ENCODE results near the gene KIF26B. TPM values are rescaled to one million over a fixed set of nuclear protein-coding genes. Genes with fewer than 3 reads are reported as not detected.

The KIF26B gene
- total RNA-seq, 3 donors from 2014 or later (not counting 1 experiment from before 2014, with no cell fraction given), result 0.16 to 0.96 (median 0.18) TPM

DNA sequence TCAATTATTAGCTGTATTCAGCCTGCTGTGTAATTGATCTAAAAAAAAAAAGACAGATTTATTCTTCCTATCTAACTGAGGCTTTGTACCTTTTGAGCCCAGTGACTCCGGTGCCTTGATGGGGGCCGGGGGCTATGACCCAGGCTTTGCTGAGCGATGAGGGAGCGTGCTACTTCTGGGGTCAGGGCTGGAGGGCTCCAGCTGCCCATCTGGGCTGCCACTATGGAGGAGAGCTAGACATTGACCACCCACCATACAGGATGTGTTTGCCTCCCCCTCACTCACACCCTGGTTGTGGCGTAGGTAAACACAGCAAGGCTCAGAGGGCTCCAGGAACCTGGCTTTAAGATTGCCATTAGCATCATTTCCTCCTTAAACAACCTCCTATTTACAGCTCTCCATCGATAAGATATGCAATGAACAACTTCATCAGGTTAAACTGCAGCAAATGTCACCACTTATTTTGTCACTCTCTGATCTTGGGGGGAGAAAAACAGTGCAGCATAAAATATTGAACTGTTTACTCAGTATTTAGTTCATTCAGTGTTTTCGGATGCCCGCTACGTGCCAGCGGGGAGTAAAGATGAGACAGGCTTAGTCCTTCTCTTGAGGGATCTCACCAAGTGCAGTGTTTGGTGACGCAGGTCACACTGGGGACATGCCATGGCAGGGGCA lies 231.6 kb downstream of the KIF26B start:
- no peaks in the 10 kb centered on the region for H3K4me1 Mint-ChIP-seq
- WGBS (ENCODE audit: insufficient coverage), result 88% methylated on average over 11 of the region's 11 CpGs
- H3K27ac ChIP-seq (ENCODE audit: low read length), result no peak overlapping the region
- H3K4me3 ChIP-seq (ENCODE audit: low read length), result no peak overlapping the region
- no peak overlapping the region for H3K27ac Mint-ChIP-seq
- no peak overlapping the region for H3K4me3 Mint-ChIP-seq
- no peak for TF ChIP-seq CTCF (IDR thresholded peaks at IDR 0.05)
- no peaks in the 10 kb centered on the region for H3K36me3 ChIP-seq (ENCODE audit: control insufficient read depth, insufficient read depth, low read length)
- no peaks in the 10 kb centered on the region for H3K27me3 ChIP-seq (ENCODE audit: control insufficient read depth, insufficient read depth, low read length)
- no peaks in the 10 kb centered on the region for H3K9me3 ChIP-seq (ENCODE audit: control insufficient read depth, insufficient read depth, low read length)
- intact Hi-C loops (cut with micrococcal nuclease), result loop anchor here (10.0 kb wide), 1 partner anchor 232 kb away; the partner anchor contains the start of gene KIF26B
- ATAC-seq, result no peak
- H3K4me1 ChIP-seq (ENCODE audit: control insufficient read depth, insufficient read depth, low read length), result no peaks in the 10 kb centered on the region
- no peak for DNase-seq
- H3K27me3 Mint-ChIP-seq (ENCODE audit: low read depth in 2 of 2), result peaks cover 5 to 16% of the 10 kb centered on the region in 2 donors
- H3K9me3 Mint-ChIP-seq, result no peaks in the 10 kb centered on the region
- H3K36me3 Mint-ChIP-seq, result no peaks in the 10 kb centered on the region

DNA sequence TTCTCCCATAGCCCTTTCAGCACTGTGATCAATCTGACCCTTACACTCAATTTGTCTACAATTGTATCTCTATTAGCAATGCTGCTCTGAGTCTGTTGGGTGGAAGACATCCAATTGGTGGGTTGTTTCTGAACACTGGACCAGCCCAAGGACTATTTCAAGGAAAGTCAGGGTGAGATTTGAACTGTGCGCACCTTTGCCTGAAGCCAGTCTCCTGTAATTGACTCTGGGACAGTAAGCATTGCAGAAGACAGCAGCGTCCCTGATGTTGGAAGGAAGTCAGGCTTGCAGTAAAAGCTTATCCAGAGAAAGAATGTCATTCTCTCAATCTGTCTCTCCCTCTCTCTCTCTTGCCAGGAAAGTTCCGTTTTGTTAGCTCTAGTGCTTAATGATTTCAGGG lies 233.9 kb downstream of the KIF26B start:
- no peaks in the 10 kb centered on the region for H3K4me1 ChIP-seq (ENCODE audit: control insufficient read depth, insufficient read depth, low read length)
- Mint-ChIP-seq H3K27ac (no peak overlapping the region), H3K4me1 (no peaks in the 10 kb centered on the region), H3K36me3 (no peaks in the 10 kb centered on the region), H3K4me3 (no peak overlapping the region), H3K27me3 (ENCODE audit: low read depth in 2 of 2) (peaks cover 7 to 16% of the 10 kb centered on the region in 2 donors), H3K9me3 (no peaks in the 10 kb centered on the region)
- no peak for TF ChIP-seq CTCF (IDR thresholded peaks at IDR 0.05)
- ATAC-seq (no peak), DNase-seq (no peak)
- 89% methylated on average over 3 of the region's 3 CpGs for WGBS (ENCODE audit: insufficient coverage)
- H3K36me3 ChIP-seq (ENCODE audit: control insufficient read depth, insufficient read depth, low read length), result no peaks in the 10 kb centered on the region
- no peaks in the 10 kb centered on the region for H3K9me3 ChIP-seq (ENCODE audit: control insufficient read depth, insufficient read depth, low read length)
- H3K27ac ChIP-seq (ENCODE audit: low read length), result no peak overlapping the region
- intact Hi-C loops (cut with micrococcal nuclease), result loop anchor here (10.0 kb wide), 1 partner anchor 234 kb away; the partner anchor contains the start of gene KIF26B
- H3K4me3 ChIP-seq (ENCODE audit: low read length), result no peak overlapping the region
- no peaks in the 10 kb centered on the region for H3K27me3 ChIP-seq (ENCODE audit: control insufficient read depth, insufficient read depth, low read length)

DNA sequence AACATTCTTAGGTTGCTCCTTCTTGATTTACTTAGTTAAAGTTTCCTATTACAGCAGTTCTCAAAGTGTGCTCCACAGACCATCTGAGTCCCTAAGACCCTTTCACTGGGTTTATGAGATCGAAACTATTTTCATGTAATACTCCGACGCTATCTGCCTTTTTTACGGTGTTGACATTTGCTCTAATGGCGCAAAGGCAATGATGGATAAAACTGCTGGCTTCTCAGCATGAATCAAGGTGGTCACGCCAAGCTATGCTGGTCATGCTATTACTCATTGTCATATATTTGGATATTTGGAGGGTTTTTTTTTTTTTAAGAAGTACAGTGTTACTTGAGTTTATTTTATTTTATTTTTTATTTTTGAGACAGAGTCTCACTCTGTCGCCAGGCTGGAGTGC lies 235.1 kb downstream of the KIF26B start:
- no peaks in the 10 kb centered on the region for H3K9me3 Mint-ChIP-seq
- H3K36me3 ChIP-seq (ENCODE audit: control insufficient read depth, insufficient read depth, low read length), result no peaks in the 10 kb centered on the region
- intact Hi-C loops (cut with micrococcal nuclease), result loop anchor here (10.0 kb wide), 1 partner anchor 235 kb away; the partner anchor contains the start of gene KIF26B
- ATAC-seq (no peak), DNase-seq (no peak)
- H3K4me1 ChIP-seq (ENCODE audit: control insufficient read depth, insufficient read depth, low read length), result no peaks in the 10 kb centered on the region
- no peak for TF ChIP-seq CTCF (IDR thresholded peaks at IDR 0.05)
- no peak overlapping the region for H3K27ac Mint-ChIP-seq
- no peaks in the 10 kb centered on the region for H3K4me1 Mint-ChIP-seq
- no peak overlapping the region for H3K4me3 Mint-ChIP-seq
- 92% methylated on average over 7 of the region's 7 CpGs for WGBS (ENCODE audit: insufficient coverage)
- no peaks in the 10 kb centered on the region for H3K9me3 ChIP-seq (ENCODE audit: control insufficient read depth, insufficient read depth, low read length)
- H3K4me3 ChIP-seq (ENCODE audit: low read length), result no peak overlapping the region
- H3K36me3 Mint-ChIP-seq, result no peaks in the 10 kb centered on the region
- peaks cover 7 to 16% of the 10 kb centered on the region in 2 donors for H3K27me3 Mint-ChIP-seq (ENCODE audit: low read depth in 2 of 2)
- H3K27ac ChIP-seq (ENCODE audit: low read length), result no peak overlapping the region
- no peaks in the 10 kb centered on the region for H3K27me3 ChIP-seq (ENCODE audit: control insufficient read depth, insufficient read depth, low read length)

GRCh38 chr1:245390975-245391374 lies 236.2 kb downstream of the KIF26B start:
- H3K27ac Mint-ChIP-seq, result no peak overlapping the region
- no peak overlapping the region for H3K4me3 Mint-ChIP-seq
- H3K36me3 Mint-ChIP-seq, result no peaks in the 10 kb centered on the region
- H3K9me3 Mint-ChIP-seq, result no peaks in the 10 kb centered on the region
- no peaks in the 10 kb centered on the region for H3K4me1 Mint-ChIP-seq
- H3K4me1 ChIP-seq (ENCODE audit: control insufficient read depth, insufficient read depth, low read length), result no peaks in the 10 kb centered on the region
- no peaks in the 10 kb centered on the region for H3K9me3 ChIP-seq (ENCODE audit: control insufficient read depth, insufficient read depth, low read length)
- no CpG with 5 or more reads among the region's 1 CpG for WGBS (ENCODE audit: insufficient coverage)
- intact Hi-C loops (cut with micrococcal nuclease), result no loop called here
- H3K27ac ChIP-seq (ENCODE audit: low read length), result no peak overlapping the region
- H3K27me3 Mint-ChIP-seq (ENCODE audit: low read depth in 2 of 2), result peaks cover 2 to 8% of the 10 kb centered on the region in 2 donors
- DNase-seq, result no peak
- no peak for TF ChIP-seq CTCF (IDR thresholded peaks at IDR 0.05)
- no peaks in the 10 kb centered on the region for H3K27me3 ChIP-seq (ENCODE audit: control insufficient read depth, insufficient read depth, low read length)
- no peak for ATAC-seq
- H3K36me3 ChIP-seq (ENCODE audit: control insufficient read depth, insufficient read depth, low read length), result no peaks in the 10 kb centered on the region
- no peak overlapping the region for H3K4me3 ChIP-seq (ENCODE audit: low read length)
